NB4 (cell line): ENCODE data around the gene B3GAT3.
"Not testable (repeated sequence)": the region's sequence is repeated elsewhere in the genome, so short reads cannot be mapped to it uniquely, and the experiment has no call there.

Experiments used
- DNase-seq: peaks from one replicate; pipeline ENCODE4 v3.0.0; 2010; ENCODE audit warnings: low read depth
- H3K4me3 ChIP-seq: one replicate; pipeline ENCODE4 v1.5.1; 2011; ENCODE audit warnings: mild to moderate bottlenecking, low read depth, low read length, moderate library complexity
- MAX ChIP-seq: IDR thresholded peaks from 2 replicates; pipeline ENCODE4 v1.6.1; 2011; ENCODE audit warnings: low read depth, low read length
- MYC ChIP-seq: IDR thresholded peaks from 2 replicates; pipeline ENCODE4 v1.6.1; 2011; ENCODE audit warnings: low read depth, low read length
- POLR2A ChIP-seq: IDR thresholded peaks from 2 replicates; pipeline ENCODE4 v1.6.1; 2011; ENCODE audit warnings: mild to moderate bottlenecking; ENCODE audit not compliant: insufficient read length; ENCODE audit errors: extremely low read depth
- TF ChIP-seq, protein P1 (sequence below): IDR thresholded peaks from one replicate; pipeline ENCODE4 v1.5.1; 2012; ENCODE audit warnings: low read depth, low read length

The B3GAT3 gene

GRCh38 chr11:62592989-62593421 lies 28.8 kb downstream of the B3GAT3 start:
- DNase-seq, result no peak
- peak overlapping the region; percentile 61 for H3K4me3 ChIP-seq
- TF ChIP-seq, protein P1, sequence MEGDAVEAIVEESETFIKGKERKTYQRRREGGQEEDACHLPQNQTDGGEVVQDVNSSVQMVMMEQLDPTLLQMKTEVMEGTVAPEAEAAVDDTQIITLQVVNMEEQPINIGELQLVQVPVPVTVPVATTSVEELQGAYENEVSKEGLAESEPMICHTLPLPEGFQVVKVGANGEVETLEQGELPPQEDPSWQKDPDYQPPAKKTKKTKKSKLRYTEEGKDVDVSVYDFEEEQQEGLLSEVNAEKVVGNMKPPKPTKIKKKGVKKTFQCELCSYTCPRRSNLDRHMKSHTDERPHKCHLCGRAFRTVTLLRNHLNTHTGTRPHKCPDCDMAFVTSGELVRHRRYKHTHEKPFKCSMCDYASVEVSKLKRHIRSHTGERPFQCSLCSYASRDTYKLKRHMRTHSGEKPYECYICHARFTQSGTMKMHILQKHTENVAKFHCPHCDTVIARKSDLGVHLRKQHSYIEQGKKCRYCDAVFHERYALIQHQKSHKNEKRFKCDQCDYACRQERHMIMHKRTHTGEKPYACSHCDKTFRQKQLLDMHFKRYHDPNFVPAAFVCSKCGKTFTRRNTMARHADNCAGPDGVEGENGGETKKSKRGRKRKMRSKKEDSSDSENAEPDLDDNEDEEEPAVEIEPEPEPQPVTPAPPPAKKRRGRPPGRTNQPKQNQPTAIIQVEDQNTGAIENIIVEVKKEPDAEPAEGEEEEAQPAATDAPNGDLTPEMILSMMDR, result no peak
- TF ChIP-seq MAX (no peak), POLR2A (no peak), MYC (no peak)

DNA sequence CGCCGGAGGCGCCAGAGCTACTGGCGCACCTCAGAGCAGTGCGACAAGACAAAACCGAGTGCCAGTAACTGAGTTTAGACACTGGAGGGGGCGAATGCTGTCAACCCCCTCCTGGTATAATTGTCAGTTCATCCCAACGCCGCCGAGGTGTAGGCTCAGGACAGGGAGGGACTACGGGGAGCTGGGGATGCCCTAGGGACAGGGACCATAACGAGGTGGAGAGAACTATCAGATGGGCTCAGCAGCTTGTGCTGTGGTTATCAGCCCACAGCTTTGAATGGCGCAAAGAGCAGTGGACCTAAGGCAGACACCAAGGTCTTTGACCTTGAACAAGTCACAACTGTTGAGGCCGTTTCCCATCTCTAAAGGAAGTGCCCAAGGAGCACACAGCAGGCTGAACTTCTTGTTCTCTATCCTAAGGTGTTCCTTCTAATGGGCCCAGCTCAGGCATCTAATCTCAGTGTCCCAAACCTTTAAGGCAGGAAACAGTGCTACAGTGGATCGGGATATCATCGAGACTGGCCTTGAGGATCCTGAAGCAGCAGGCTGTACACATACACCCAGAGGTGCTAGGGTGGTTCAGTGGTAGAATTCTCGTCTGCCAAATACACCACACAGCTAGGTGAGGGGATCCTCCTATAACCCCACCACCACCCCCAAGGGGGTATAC lies 29.5 kb downstream of the B3GAT3 start:
- TF ChIP-seq POLR2A, result no peak
- TF ChIP-seq, protein P1, result peak; percentile 17
- no peak for TF ChIP-seq MAX
- TF ChIP-seq MYC, result no peak
- no peak for DNase-seq
- H3K4me3 ChIP-seq, result peak overlapping the region; percentile 61

DNA sequence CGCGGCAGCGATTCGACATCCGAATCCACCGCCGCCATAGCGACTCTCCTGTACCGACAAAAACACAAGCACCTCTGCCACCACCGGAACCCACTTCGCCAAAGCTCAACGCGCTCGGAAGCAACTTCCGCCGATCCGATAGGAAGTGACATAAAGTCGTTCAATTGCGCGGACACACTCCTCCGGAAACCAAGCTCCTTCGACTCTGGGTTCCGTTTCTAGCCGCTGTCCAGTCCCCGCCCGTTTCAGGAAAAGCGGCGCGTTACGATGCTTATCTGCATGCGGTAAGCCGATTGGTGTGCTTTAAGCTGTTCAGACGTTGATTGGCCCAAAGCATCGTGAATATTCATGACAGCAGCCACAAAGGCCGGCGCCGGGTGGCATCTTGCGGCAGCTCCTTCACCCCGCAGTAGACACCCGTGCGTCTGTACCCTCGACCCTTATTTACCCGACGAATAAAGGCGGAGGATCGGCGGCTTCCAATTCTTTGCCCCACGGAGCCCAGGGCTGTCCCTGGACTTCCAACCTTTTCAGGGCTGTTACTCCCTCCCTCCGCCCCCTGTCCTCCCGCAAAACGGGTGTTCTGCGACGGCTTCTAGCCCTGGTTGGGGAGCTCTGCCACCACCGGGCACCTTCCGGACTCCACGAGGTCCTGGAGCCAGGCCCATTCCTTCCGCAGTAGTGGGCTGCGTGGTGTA lies 30.2 kb downstream of the B3GAT3 start, which contains the start of gene TUT1:
TUT1 (minus strand) TSS at position 76 of the 698 bp plus-strand sequence; CDS start at position 38, 38 bp downstream.
- peak; percentile 97 for TF ChIP-seq POLR2A
- TF ChIP-seq MAX, result peak; percentile 92
- TF ChIP-seq MYC, result peak; percentile 99
- TF ChIP-seq, protein P1, result no peak
- DNase-seq, result peak; percentile 100
- peak within 1 kb of the TSS; percentile 97 for H3K4me3 ChIP-seq

DNA sequence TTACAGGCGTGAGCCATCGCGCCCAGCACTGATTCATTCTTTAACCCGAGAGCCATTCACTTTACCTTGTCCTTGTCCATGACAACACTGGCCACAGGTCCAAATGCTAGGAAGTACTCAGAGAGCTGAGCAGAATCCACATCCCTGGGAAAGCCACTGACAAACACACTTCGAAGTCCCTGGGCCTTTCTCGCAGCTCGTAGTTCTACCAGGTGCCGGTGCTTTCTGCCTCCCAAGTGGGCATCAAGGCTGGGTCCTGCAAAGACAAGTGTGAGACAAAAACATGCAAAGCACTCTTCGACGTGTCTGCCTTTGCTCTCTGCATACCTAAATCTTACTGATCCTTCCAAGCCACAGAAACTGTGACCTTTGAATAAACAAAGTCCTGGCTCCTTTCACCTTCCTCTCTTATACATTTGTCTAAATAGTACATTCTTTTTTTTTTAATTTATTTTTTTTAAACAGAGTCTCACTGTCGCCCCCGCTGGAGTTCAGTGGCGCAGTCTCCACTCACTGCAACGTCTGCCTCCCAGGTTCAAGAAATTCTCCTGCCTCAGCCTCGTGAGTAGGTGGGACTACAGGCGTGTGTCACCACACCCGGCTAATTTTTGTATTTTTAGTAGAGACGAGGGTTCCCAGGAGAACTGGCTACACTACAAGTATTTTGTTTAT lies 32.7 kb downstream of the B3GAT3 start:
- peak; percentile 44 for DNase-seq
- H3K4me3 ChIP-seq, result no peak overlapping the region
- no peak for TF ChIP-seq POLR2A
- TF ChIP-seq, protein P1, result peak; percentile 46

DNA sequence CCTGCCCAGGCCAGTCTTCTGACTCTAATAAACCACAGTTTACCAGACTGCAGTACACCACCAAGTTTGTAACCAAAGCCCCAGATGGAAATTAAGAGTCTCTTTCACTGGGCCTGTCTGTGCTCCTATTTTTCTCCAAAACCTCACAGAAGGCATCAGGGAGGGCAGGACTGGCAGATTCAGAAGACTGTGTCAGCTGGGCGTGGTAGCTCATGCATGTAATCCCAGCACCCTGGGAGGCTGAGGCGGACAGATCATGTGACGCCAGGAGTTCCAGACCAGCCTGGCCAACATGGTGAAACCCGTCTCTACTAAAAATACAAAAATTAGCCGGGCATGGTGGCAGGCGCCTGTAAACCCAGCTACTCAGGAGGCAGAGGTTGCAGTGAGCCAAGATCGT lies 36.4 kb downstream of the B3GAT3 start:
- not testable (repeated sequence) for DNase-seq, H3K4me3 ChIP-seq

- not testable (repeated sequence) for H3K4me3 ChIP-seq, DNase-seq
These were observed 40.1 kb downstream of the B3GAT3 start for GRCh38 chr11:62581735-62582134.

DNA sequence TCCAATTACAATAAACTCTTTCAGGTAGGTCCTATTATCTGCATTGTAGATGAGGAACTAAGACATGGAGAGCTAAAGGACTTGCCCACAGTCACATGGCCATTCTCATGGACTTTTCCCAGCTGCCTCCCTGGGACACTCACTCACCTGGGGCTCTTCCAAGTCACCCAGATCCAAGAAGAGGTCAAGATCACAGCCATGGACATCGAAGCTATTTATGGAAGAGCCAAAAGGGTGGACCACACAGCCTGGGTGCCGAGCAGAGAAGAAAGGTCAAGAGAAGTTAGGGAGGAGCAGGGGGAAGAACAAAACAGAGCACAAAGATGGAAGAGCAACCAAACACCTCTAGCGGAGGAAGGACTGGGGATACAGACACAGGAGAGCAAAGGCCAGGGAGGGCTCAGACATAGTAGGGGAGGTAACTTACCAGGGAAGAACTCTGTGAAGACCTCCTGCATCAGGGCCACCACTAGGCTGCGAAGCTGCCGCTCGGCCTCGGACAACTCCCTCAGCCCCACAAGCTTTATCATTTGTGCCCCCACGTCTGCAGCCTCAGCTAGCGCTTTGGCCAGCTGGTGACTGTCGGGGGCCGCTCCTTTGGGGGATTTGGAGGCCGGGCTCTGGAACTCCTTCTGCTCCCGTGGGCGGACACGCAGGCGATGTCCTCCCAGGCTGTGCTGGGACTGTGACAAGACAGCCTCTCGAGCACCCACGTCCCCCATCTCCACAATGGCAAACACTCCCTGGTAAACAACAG lies 40.6 kb downstream of the B3GAT3 start:
- DNase-seq, result no peak
- H3K4me3 ChIP-seq, result no peak overlapping the region
- no peak for TF ChIP-seq MYC
